Upper lobe of left lung (tissue), 4 donors: ENCODE data around the gene AOAH.

Experiments
- EP300 ChIP-seq, 4 donors: sonication (generic); formaldehyde crosslinking; IDR thresholded peaks; one replicate each; pipeline ENCODE4 v1.5.1; 2017; ENCODE audit warnings: antibody characterized with exemption in 4 of 4, control low read depth in 2 of 4
- POLR2A ChIP-seq, 4 donors: fragments of 450-650 bp; IDR thresholded peaks; one replicate each; pipeline ENCODE4 v1.5.1; 2016 to 2017; ENCODE audit warnings: antibody characterized with exemption in 4 of 4, mild to moderate bottlenecking in 2 of 4
- POLR2AphosphoS5 ChIP-seq, 2 donors: sonication (generic); formaldehyde crosslinking; IDR thresholded peaks; one replicate each; pipeline ENCODE4 v1.5.1; 2017; ENCODE audit warnings: antibody characterized with exemption in 2 of 2
- TF ChIP-seq, protein P1 (sequence below), 6 experiments: fragments of 450-650 bp in 4 of 6; fragments of 200-600 bp in 2 of 6; sonication (generic) in 2 of 6; IDR thresholded peaks; one replicate each; pipeline ENCODE4 v1.5.1; 2016 to 2019; ENCODE audit warnings: antibody characterized with exemption in 6 of 6

DNA sequence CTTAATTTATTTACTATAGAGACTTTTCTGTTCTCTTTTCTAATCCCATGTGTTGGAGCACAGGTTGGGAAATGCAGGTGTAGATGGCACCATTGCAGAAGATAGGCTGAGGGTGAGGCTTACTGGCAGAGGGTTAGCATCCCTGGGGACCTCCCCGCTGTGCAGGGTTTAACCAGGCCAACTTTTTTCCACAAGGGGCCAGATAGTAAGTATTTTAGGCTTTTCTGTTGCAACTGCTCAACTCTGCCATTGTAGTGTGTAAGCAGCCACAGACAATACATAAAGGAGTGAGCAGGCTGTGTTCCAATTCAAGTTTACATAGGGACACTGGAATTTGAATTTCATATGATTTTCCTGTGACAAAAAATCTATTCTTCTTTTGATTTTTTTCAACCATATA, 34.6 kb upstream of the AOAH start:
- TF ChIP-seq, protein P1, sequence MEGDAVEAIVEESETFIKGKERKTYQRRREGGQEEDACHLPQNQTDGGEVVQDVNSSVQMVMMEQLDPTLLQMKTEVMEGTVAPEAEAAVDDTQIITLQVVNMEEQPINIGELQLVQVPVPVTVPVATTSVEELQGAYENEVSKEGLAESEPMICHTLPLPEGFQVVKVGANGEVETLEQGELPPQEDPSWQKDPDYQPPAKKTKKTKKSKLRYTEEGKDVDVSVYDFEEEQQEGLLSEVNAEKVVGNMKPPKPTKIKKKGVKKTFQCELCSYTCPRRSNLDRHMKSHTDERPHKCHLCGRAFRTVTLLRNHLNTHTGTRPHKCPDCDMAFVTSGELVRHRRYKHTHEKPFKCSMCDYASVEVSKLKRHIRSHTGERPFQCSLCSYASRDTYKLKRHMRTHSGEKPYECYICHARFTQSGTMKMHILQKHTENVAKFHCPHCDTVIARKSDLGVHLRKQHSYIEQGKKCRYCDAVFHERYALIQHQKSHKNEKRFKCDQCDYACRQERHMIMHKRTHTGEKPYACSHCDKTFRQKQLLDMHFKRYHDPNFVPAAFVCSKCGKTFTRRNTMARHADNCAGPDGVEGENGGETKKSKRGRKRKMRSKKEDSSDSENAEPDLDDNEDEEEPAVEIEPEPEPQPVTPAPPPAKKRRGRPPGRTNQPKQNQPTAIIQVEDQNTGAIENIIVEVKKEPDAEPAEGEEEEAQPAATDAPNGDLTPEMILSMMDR (IDR thresholded peaks at IDR 0.05) = no peak
- TF ChIP-seq POLR2A (IDR thresholded peaks at IDR 0.05) (no peak), POLR2AphosphoS5 (IDR thresholded peaks at IDR 0.05) (no peak), EP300 (IDR thresholded peaks at IDR 0.05) (no peak)
